Neural cell (in vitro differentiated cells): ENCODE data around the gene GDAP2. TPM values are rescaled to one million over a fixed set of nuclear protein-coding genes. Genes with fewer than 3 reads are reported as not detected.

ENCODE experiments used
- H2AFZ ChIP-seq: fragments of 200-600, 300-800 bp; sonication (generic), shearing (Covaris generic); 2 replicates; pipeline ENCODE4 v1.6.0; 2014; ENCODE audit warnings: low read depth, mild to moderate bottlenecking, antibody characterized with exemption, low read length, moderate library complexity
- H3F3A ChIP-seq: fragments of 200-600 bp; shearing (Covaris generic); 2 replicates; pipeline ENCODE4 v1.6.1; 2016; ENCODE audit warnings: mild to moderate bottlenecking, moderate library complexity, mixed read lengths, antibody characterized with exemption, low read length; ENCODE audit not compliant: insufficient read depth, poor library complexity, severe bottlenecking
- H3K27ac ChIP-seq: fragments of 200-600, 300-800 bp; sonication (generic), shearing (Covaris generic); 2 replicates; pipeline ENCODE4 v1.5.1; 2014; ENCODE audit warnings: mild to moderate bottlenecking, low read length, moderate library complexity
- H3K27me3 ChIP-seq: fragments of 300-800, 200-600 bp; sonication (generic), shearing (Covaris generic); 2 replicates; pipeline ENCODE4 v1.6.0; 2014; ENCODE audit warnings: mild to moderate bottlenecking, low read depth, low read length, moderate library complexity; ENCODE audit not compliant: insufficient read depth
- H3K36me3 ChIP-seq: fragments of 300-800, 200-600 bp; sonication (generic), shearing (Covaris generic); 2 replicates; pipeline ENCODE4 v1.5.1; 2014; ENCODE audit warnings: mild to moderate bottlenecking, antibody characterized with exemption, low read length, moderate library complexity; ENCODE audit not compliant: insufficient read depth
- H3K4me2 ChIP-seq: fragments of 300-800, 200-600 bp; sonication (generic), shearing (Covaris generic); 2 replicates; pipeline ENCODE4 v1.6.0; 2014; ENCODE audit warnings: mild to moderate bottlenecking, low read length
- H3K4me3 ChIP-seq: fragments of 300-800, 200-600 bp; sonication (generic), shearing (Covaris generic); 2 replicates; pipeline ENCODE4 v1.5.1; 2014; ENCODE audit warnings: mild to moderate bottlenecking, low read length, moderate library complexity
- H3K79me2 ChIP-seq: fragments of 200-600 bp; shearing (Covaris generic); replicated peaks from 2 replicates; pipeline ENCODE4 v1.6.0; 2014; ENCODE audit warnings: mild to moderate bottlenecking, low read length, moderate library complexity; ENCODE audit not compliant: insufficient read depth
- H3K9ac ChIP-seq: fragments of 300-800, 200-600 bp; sonication (generic), shearing (Covaris generic); 2 replicates; pipeline ENCODE4 v1.6.1; 2016; ENCODE audit warnings: mild to moderate bottlenecking, low read length, mixed read lengths
- H3K9me2 ChIP-seq: fragments of 200-600 bp; shearing (Covaris generic); 2 replicates; pipeline ENCODE4 v1.6.1; 2016; ENCODE audit warnings: mild to moderate bottlenecking, low read length, mixed read lengths; ENCODE audit not compliant: insufficient read depth
- H3K9me3 ChIP-seq: fragments of 200-600, 300-800 bp; sonication (generic), shearing (Covaris generic); 2 replicates; pipeline ENCODE4 v1.6.1; 2016; ENCODE audit warnings: mild to moderate bottlenecking, mixed run types, low read length, moderate library complexity, mixed read lengths
- H4K20me1 ChIP-seq: fragments of 200-600 bp; shearing (Covaris generic); 2 replicates; pipeline ENCODE4 v1.6.1; 2016; ENCODE audit warnings: mild to moderate bottlenecking, mixed run types; ENCODE audit not compliant: insufficient read depth
- CTCF ChIP-seq: fragments of 450-650 bp; IDR thresholded peaks from 2 replicates; pipeline ENCODE4 v1.5.1; 2014; ENCODE audit warnings: antibody characterized with exemption, mild to moderate bottlenecking, moderate library complexity; ENCODE audit not compliant: poor library complexity, severe bottlenecking
- EP300 ChIP-seq: fragments of 450-650 bp; conservative IDR thresholded peaks from 2 replicates; pipeline ENCODE4 v1.6.1; 2014; ENCODE audit warnings: antibody characterized with exemption, mild to moderate bottlenecking, moderate library complexity; ENCODE audit not compliant: poor library complexity, severe bottlenecking
- EZH2 ChIP-seq: fragments of 200-600, 300-800 bp; shearing (Covaris generic), sonication (generic); IDR thresholded peaks from 2 replicates; pipeline ENCODE4 v1.6.1; 2014; ENCODE audit warnings: antibody characterized with exemption, low read length, borderline replicate concordance, mild to moderate bottlenecking; ENCODE audit not compliant: insufficient read depth, poor library complexity, severe bottlenecking
- MXI1 ChIP-seq: fragments of 450-650 bp; conservative IDR thresholded peaks from 2 replicates; pipeline ENCODE4 v1.6.1; 2014; ENCODE audit warnings: antibody characterized with exemption, mild to moderate bottlenecking; ENCODE audit not compliant: poor library complexity, severe bottlenecking
- POLR2AphosphoS5 ChIP-seq: IDR thresholded peaks from 2 replicates; pipeline ENCODE4 v1.6.1; 2012
- RAD21 ChIP-seq: fragments of 450-650 bp; conservative IDR thresholded peaks from 2 replicates; pipeline ENCODE4 v1.6.1; 2014; ENCODE audit warnings: antibody characterized with exemption, mild to moderate bottlenecking, moderate library complexity
- REST ChIP-seq: IDR thresholded peaks from 2 replicates; pipeline ENCODE4 v1.6.1; 2012; ENCODE audit warnings: borderline replicate concordance
- SMC3 ChIP-seq: fragments of 450-650 bp; conservative IDR thresholded peaks from 2 replicates; pipeline ENCODE4 v1.6.1; 2014; ENCODE audit warnings: antibody characterized with exemption, mild to moderate bottlenecking, moderate library complexity; ENCODE audit not compliant: poor library complexity
- TAF1 ChIP-seq: IDR thresholded peaks from 2 replicates; pipeline ENCODE4 v1.6.1; 2012; ENCODE audit warnings: low read depth
- polyA plus RNA-seq: library from polyadenylated mRNA; depleted of rRNA; stranded (reverse); fragments of >200 nt; gene quantifications from 2 replicates; pipeline ENCODE4 v1.2.3, GENCODE V29; 2014

Gene GDAP2
- polyA plus RNA-seq, 1 donor from 2014 or later, result 6.8 TPM

GRCh38 chr1:117894078-117894477 lies 35.3 kb downstream of the GDAP2 start:
- Histone ChIP-seq H4K20me1 (no peaks in the 10 kb centered on the region), H3K4me2 (no peak overlapping the region), H3K27me3 (no peaks in the 10 kb centered on the region), H3K9me3 (no peaks in the 10 kb centered on the region), H3F3A (no peaks in the 10 kb centered on the region), H3K9me2 (no peaks in the 10 kb centered on the region), H3K4me3 (no peak overlapping the region), H3K27ac (no peak overlapping the region), H3K9ac (no peak overlapping the region), H2AFZ (no peak overlapping the region), H3K36me3 (peaks cover 12% of the 10 kb centered on the region), H3K79me2 (no peaks in the 10 kb centered on the region)
- TF ChIP-seq MXI1 (no peak), CTCF (no peak), POLR2AphosphoS5 (no peak), TAF1 (no peak), SMC3 (no peak), REST (no peak), EP300 (no peak), RAD21 (no peak), EZH2 (no peak)

- no peaks in the 10 kb centered on the region for H3K27me3 ChIP-seq
- no peak for TF ChIP-seq TAF1
- H3K4me2 ChIP-seq, result no peak overlapping the region
Observed at GRCh38 chr1:117892512-117892911, 36.9 kb downstream of the GDAP2 start.

GRCh38 chr1:117890452-117890851 lies 39.0 kb downstream of the GDAP2 start:
- Histone ChIP-seq H3K9me2 (no peaks in the 10 kb centered on the region), H3K27me3 (no peaks in the 10 kb centered on the region), H3K9me3 (no peaks in the 10 kb centered on the region), H3F3A (no peaks in the 10 kb centered on the region), H3K9ac (no peak overlapping the region), H3K27ac (no peak overlapping the region), H2AFZ (no peak overlapping the region), H3K4me2 (no peak overlapping the region), H3K36me3 (peaks cover 8% of the 10 kb centered on the region), H3K79me2 (no peaks in the 10 kb centered on the region), H3K4me3 (no peak overlapping the region), H4K20me1 (no peaks in the 10 kb centered on the region)
- no peak for TF ChIP-seq MXI1
- no peak for TF ChIP-seq REST
- TF ChIP-seq RAD21, result no peak
- TF ChIP-seq EP300, result no peak
- no peak for TF ChIP-seq TAF1
- no peak for TF ChIP-seq POLR2AphosphoS5
- no peak for TF ChIP-seq EZH2
- TF ChIP-seq SMC3, result no peak
- no peak for TF ChIP-seq CTCF

More at GRCh38 chr1:117892512-117892911, 36.9 kb downstream of the GDAP2 start:
- H4K20me1 ChIP-seq, result no peaks in the 10 kb centered on the region
- H3K9me2 ChIP-seq, result no peaks in the 10 kb centered on the region
- no peak overlapping the region for H2AFZ ChIP-seq
- H3K27ac ChIP-seq, result no peak overlapping the region
- no peak overlapping the region for H3K9ac ChIP-seq
- no peaks in the 10 kb centered on the region for H3K9me3 ChIP-seq
- no peak overlapping the region for H3K4me3 ChIP-seq
- no peaks in the 10 kb centered on the region for H3F3A ChIP-seq
- H3K79me2 ChIP-seq, result no peaks in the 10 kb centered on the region
- H3K36me3 ChIP-seq, result peaks cover 12% of the 10 kb centered on the region
